GM15510 (cell line): ENCODE results near the gene IGSF1.

Source experiments
- POLR2A ChIP-seq: IDR thresholded peaks from 3 replicates; pipeline ENCODE4 v1.6.1; 2011; ENCODE audit warnings: borderline replicate concordance; ENCODE audit not compliant: insufficient read length; ENCODE audit errors: extremely low read depth

Gene IGSF1

DNA sequence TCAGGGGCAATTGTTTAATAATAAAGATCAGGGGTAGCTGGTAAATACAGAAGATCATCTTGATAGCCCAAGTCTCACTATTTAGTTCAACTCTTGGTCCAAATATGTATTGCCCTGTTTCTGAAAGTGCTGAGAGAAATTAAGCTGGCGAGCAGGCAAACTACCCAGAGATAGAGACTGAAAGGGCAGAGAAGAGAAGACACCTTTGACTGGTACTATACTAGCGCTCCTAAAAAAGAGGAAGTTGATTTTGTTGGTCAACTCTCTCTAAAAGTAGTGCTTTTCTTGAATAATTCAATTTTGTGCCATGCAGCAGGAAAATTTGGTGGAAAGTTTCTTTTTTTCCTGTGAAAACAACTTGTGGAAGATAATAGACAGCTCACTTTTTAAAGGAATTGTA lies 64.0 kb downstream of the IGSF1 start:
- TF ChIP-seq POLR2A, result no peak
